ENCODE data around the gene PHC3.
"Not testable (repeated sequence)": the region's sequence is repeated elsewhere in the genome, so short reads cannot be mapped to it uniquely, and the experiment has no call there.

The PHC3 gene

GRCh38 chr3:170117134-170117533 lies 64.4 kb downstream of the PHC3 start:
- DNase-seq = no peak

- DNase-seq = not testable (repeated sequence)
These were observed 67.4 kb downstream of the PHC3 start for GRCh38 chr3:170114165-170114564.

- DNase-seq = no peak
These were observed 70.3 kb downstream of the PHC3 start for GRCh38 chr3:170111147-170111771.

GRCh38 chr3:170109579-170110293 lies 71.8 kb downstream of the PHC3 start:
- DNase-seq = no peak

- no peak for DNase-seq
These were observed 72.6 kb downstream of the PHC3 start for GRCh38 chr3:170108955-170109354.

- no peak for DNase-seq
These were observed 73.6 kb downstream of the PHC3 start for GRCh38 chr3:170107941-170108340.

GRCh38 chr3:170102431-170102830 lies 79.1 kb downstream of the PHC3 start:
- no peak for DNase-seq

GRCh38 chr3:170100944-170101343 lies 80.6 kb downstream of the PHC3 start:
- no peak for DNase-seq

- no peak for DNase-seq
These were observed 82.8 kb downstream of the PHC3 start for GRCh38 chr3:170098753-170099152.

- DNase-seq = no peak
These were observed 85.2 kb downstream of the PHC3 start for GRCh38 chr3:170096342-170096741.

- DNase-seq = no peak
These were observed 85.8 kb downstream of the PHC3 start for GRCh38 chr3:170095771-170096170.

GRCh38 chr3:170092907-170093306 lies 88.6 kb downstream of the PHC3 start:
- no peak for DNase-seq

- DNase-seq = no peak
These were observed 90.9 kb downstream of the PHC3 start for GRCh38 chr3:170090601-170090981.

- no peak for DNase-seq
These were observed 91.5 kb downstream of the PHC3 start for GRCh38 chr3:170089862-170090600.

- no peak for DNase-seq
These were observed 96.1 kb downstream of the PHC3 start for GRCh38 chr3:170085396-170085795.

GRCh38 chr3:170083343-170083742 lies 98.2 kb downstream of the PHC3 start:
- no peak for DNase-seq

GRCh38 chr3:170081079-170081741 lies 100.3 kb downstream of the PHC3 start:
- no peak for DNase-seq

- no peak for DNase-seq
These were observed 100.9 kb downstream of the PHC3 start for GRCh38 chr3:170080605-170081004.

- no peak for DNase-seq
These were observed 101.9 kb downstream of the PHC3 start for GRCh38 chr3:170079536-170080165.

- DNase-seq = no peak
These were observed 102.8 kb downstream of the PHC3 start for GRCh38 chr3:170078620-170079281.

- no peak for DNase-seq
These were observed 104.2 kb downstream of the PHC3 start for GRCh38 chr3:170077361-170077760.

GRCh38 chr3:170076715-170077238 lies 104.8 kb downstream of the PHC3 start:
- DNase-seq = no peak

All from NCI-H2029 treated with DMSO at 0.1 percent for 48 hours (cell line).